Stomach (tissue), 4 donors: ENCODE data around the gene ZDHHC11.
"Not testable (repeated sequence)": the region's sequence is repeated elsewhere in the genome, so short reads cannot be mapped to it uniquely, and the experiment has no call there.

ENCODE experiments used
- EP300 ChIP-seq: sonication (generic); formaldehyde crosslinking; IDR thresholded peaks from one replicate; pipeline ENCODE4 v1.6.1; 2017; ENCODE audit warnings: antibody characterized with exemption
- POLR2A ChIP-seq, 4 donors: fragments of 450-650 bp; IDR thresholded peaks; one replicate each; pipeline ENCODE4 v1.6.1; 2016; ENCODE audit warnings: antibody characterized with exemption in 4 of 4, control low read depth in 2 of 4, mild to moderate bottlenecking in 1 of 4, moderate library complexity in 1 of 4
- POLR2AphosphoS5 ChIP-seq, 3 donors: sonication (generic); formaldehyde crosslinking; IDR thresholded peaks; one replicate each; pipeline ENCODE4 v1.6.1; 2016; ENCODE audit warnings: antibody characterized with exemption in 3 of 3
- TF ChIP-seq, protein P1 (sequence below), 7 experiments: fragments of 450-650 bp in 4 of 7; fragments of 200-600 bp in 3 of 7; sonication (generic) in 3 of 7; IDR thresholded peaks; one replicate each; pipeline ENCODE4 v1.5.1; 2016 to 2019; ENCODE audit warnings: antibody characterized with exemption in 7 of 7, control low read depth in 2 of 7, mild to moderate bottlenecking in 1 of 7

DNA sequence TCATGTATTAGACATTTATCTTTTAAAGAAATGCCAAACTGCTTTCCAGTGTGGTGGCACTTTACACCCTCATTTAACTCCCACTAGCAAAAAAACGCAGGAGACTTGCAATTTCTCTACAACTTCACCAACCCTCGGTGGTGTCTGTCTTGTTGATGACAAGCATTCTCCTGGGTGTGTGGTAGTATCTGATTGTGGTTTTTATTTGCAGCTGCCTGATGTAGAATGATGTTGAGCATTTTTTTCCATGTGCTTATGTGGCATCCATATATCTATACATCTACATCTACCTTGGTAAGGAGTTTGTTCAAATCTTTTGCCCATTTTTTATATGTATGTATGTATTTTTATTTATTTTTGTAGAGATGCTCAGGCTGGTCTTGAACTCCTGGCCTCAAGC is 16.8 kb downstream of the ZDHHC11 start:
- TF ChIP-seq, protein P1, sequence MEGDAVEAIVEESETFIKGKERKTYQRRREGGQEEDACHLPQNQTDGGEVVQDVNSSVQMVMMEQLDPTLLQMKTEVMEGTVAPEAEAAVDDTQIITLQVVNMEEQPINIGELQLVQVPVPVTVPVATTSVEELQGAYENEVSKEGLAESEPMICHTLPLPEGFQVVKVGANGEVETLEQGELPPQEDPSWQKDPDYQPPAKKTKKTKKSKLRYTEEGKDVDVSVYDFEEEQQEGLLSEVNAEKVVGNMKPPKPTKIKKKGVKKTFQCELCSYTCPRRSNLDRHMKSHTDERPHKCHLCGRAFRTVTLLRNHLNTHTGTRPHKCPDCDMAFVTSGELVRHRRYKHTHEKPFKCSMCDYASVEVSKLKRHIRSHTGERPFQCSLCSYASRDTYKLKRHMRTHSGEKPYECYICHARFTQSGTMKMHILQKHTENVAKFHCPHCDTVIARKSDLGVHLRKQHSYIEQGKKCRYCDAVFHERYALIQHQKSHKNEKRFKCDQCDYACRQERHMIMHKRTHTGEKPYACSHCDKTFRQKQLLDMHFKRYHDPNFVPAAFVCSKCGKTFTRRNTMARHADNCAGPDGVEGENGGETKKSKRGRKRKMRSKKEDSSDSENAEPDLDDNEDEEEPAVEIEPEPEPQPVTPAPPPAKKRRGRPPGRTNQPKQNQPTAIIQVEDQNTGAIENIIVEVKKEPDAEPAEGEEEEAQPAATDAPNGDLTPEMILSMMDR (IDR thresholded peaks at IDR 0.05), result not testable (repeated sequence)
- TF ChIP-seq POLR2AphosphoS5 (IDR thresholded peaks at IDR 0.05); POLR2A (IDR thresholded peaks at IDR 0.05); EP300: not testable (repeated sequence)
